ENCODE results near the gene ZNF620.
"Not testable (repeated sequence)": the region's sequence is repeated elsewhere in the genome, so short reads cannot be mapped to it uniquely, and the experiment has no call there.

Gene ZNF620

GRCh38 chr3:40505599-40506462, at the start of gene ZNF620:
Gene ZNF620, plus strand, starts transcription at chr3:40506039. Its CDS starts 314 bp downstream, at chr3:40506353.
- peak; percentile 81 for DNase-seq (ENCODE audit: low spot score)
- no peak for FAIRE-seq

DNA sequence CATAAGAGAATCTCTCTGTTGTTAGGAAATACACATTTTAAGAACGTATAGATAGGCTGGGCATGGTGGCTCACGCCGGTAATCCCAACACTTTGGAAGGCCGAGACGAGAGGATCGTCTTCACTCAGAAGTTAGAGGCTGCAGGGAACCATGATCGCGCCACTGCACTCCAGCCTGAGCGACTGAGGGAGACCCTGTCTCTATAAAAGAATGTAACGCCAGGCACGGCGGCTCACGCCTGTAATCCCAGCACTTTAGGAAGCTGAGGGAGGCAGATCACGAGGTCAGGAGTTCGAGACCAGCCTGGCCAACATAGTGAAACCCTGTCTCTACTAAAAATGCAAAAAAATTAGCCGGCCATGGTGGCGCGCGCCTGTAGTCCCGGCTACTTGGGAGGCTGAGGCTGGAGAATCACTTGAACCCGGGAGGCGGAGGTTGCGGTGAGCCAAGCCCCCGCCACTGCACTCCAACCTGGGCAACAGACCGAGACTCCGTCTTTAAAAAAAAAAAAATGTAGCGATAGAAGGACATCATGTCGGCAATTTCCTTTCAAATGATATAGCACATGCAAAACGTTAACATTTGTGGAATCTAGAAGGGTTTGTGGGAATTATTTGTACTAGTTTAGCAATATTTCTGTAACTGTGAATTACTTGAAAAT, 49.4 kb upstream of the ZNF620 start:
- DNase-seq (ENCODE audit: low spot score) (no peak), FAIRE-seq (no peak)

GRCh38 chr3:40456940-40457823, 48.7 kb upstream of the ZNF620 start, which contains the start of gene RPL14:
Gene RPL14, plus strand, starts transcription at chr3:40457339. Its CDS starts 133 bp downstream, at chr3:40457472.
- FAIRE-seq: peak; percentile 89
- peak; percentile 95 for DNase-seq (ENCODE audit: low spot score)

GRCh38 chr3:40458473-40458872, 47.4 kb upstream of the ZNF620 start:
- FAIRE-seq (no peak), DNase-seq (ENCODE audit: low spot score) (no peak)

GRCh38 chr3:40460481-40460880, 45.4 kb upstream of the ZNF620 start:
- FAIRE-seq: not testable (repeated sequence)

DNA sequence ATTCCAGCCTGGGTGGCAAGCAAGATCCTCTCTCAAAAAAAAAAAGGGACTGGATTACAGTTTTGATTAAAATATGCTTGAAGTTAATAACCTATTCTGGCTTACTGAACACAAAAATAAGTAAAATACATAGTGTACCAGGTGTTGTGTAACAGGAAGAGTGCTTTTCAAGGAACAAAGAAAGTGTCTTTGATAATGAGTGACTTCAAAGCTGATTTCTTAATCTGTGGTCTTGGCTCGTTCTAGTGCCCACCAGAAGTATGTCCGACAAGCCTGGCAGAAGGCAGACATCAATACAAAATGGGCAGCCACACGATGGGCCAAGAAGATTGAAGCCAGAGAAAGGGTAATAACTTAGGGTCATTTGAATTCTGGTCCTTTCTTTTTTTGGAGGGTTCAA, 44.7 kb upstream of the ZNF620 start:
- DNase-seq (ENCODE audit: low spot score): no peak
- FAIRE-seq: no peak

More at GRCh38 chr3:40460481-40460880, 45.4 kb upstream of the ZNF620 start:
- DNase-seq (ENCODE audit: low spot score): not testable (repeated sequence)

- DNase-seq (ENCODE audit: low spot score); FAIRE-seq: not testable (repeated sequence)
Measured at GRCh38 chr3:40462838-40463237, 43.0 kb upstream of the ZNF620 start.

DNA sequence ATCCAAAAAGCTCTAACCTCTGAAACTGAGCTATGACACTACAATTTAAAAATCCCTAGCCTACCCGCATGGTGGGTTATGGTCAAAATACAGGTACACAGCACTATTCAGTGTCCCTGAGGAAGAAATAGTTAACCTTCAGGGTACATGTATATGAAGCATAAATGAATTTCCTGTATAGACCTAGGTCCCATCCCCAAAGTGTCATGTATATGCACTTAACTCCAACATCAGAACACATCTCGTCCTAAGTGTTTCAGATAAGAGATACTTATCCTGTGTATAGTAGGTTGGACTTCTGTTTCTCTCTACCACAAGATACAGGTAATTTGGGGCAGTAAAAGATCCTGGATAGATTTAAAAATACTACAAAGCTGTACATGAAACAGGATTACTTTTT, 42.3 kb upstream of the ZNF620 start:
- DNase-seq (ENCODE audit: low spot score) (no peak), FAIRE-seq (no peak)

- no peak for FAIRE-seq
- no peak for DNase-seq (ENCODE audit: low spot score)
Measured at GRCh38 chr3:40464339-40465110, 41.3 kb upstream of the ZNF620 start.

- FAIRE-seq (no peak), DNase-seq (ENCODE audit: low spot score) (no peak)
Measured at GRCh38 chr3:40465111-40465407, 40.8 kb upstream of the ZNF620 start.

DNA sequence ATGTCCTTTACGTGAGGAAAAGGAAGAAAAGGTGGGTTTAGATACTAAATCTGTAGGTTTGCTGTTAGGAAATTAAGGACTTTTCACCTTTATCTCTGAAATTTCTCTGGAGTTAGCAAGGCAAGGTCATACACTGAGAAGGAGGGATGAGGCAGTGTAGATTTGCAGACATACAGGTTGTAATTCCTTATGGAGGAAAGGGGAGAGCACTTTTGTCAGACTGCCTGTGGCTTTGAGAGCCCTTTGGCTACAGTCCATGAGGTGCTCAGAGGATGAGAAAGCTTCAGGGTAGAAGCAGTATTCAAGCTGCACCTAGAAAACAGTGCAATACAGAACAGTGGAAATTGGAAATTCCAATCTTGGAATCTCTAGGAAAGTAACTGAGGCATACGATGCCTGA, 40.4 kb upstream of the ZNF620 start:
- FAIRE-seq (no peak), DNase-seq (ENCODE audit: low spot score) (no peak)

DNA sequence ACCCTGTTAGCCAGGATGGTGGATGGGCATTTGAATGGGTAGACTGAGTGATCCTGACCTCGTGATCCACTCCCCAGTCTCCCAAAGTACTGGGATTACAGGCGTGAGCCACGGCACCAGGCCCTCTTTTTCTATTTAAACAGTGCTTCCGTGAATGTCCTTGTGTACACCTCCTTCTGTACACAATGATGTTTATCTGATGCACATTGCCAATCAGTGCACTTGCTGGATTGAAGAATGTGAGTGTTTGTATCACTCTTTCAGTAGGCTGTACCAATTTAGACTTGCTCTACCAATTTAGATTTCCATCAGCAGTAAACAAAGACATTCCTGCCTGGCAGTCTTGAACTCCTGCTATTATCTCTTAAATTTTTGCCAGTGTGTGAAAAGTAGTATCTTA, 37.8 kb upstream of the ZNF620 start:
- no peak for FAIRE-seq

DNA sequence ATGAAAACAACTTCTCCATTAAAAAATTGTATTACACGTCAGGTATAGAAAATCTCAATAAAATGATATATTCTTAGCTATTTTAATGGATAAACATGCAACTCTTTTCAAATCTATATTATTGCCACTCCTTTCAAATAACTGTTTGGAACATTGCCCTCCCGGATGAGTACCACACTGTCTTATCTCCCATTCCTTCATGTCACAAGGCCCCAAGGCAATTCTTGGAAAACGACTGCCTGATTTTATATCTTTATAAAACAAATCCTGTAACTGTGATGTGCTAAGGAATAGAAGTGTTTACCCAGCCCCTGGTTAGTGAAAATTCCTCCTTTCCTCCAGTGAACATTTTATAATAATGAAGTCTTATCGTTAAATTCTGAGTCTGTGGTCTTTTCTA, 35.1 kb upstream of the ZNF620 start:
- DNase-seq (ENCODE audit: low spot score): no peak
- no peak for FAIRE-seq

More for the DNA sequence above, 37.8 kb upstream of the ZNF620 start:
- no peak for DNase-seq (ENCODE audit: low spot score)

- FAIRE-seq (no peak), DNase-seq (ENCODE audit: low spot score) (peak; percentile 80)
Measured at GRCh38 chr3:40476478-40477470, 29.1 kb upstream of the ZNF620 start, which contains the start of gene ZNF619. Gene ZNF619, plus strand, starts transcription at chr3:40477122. Its CDS starts 858 bp downstream, at chr3:40477980.

DNA sequence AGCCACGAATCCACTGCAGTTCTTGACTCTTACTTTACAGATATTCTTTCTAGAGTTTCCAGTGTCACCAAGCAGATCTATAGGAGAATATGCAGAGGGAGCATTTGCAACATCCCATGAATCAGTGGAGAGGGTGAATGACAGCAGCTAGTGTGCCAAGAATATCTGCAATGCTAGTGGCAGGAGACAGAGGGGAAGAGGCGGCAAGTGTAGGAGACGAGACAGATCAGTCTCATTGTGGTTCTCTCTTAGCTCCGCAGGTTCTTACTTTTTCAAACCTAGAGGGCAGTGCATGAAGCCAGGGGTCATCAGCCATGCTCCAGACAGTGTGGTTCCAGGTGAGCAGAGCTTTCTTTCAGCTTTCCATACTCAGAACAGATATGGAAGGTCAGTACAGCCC, 28.2 kb upstream of the ZNF620 start:
- DNase-seq (ENCODE audit: low spot score): peak; percentile 18
- FAIRE-seq: no peak

- FAIRE-seq (no peak), DNase-seq (ENCODE audit: low spot score) (no peak)
Measured at GRCh38 chr3:40487172-40487571, 18.7 kb upstream of the ZNF620 start.

- FAIRE-seq (no peak), DNase-seq (ENCODE audit: low spot score) (no peak)
Measured at GRCh38 chr3:40490916-40491315, 14.9 kb upstream of the ZNF620 start.

GRCh38 chr3:40494698-40495097, 11.1 kb upstream of the ZNF620 start:
- FAIRE-seq (no peak), DNase-seq (ENCODE audit: low spot score) (no peak)

GRCh38 chr3:40497288-40497687, 8.6 kb upstream of the ZNF620 start:
- no peak for FAIRE-seq
- DNase-seq (ENCODE audit: low spot score): no peak

GRCh38 chr3:40499952-40500351, 5.9 kb upstream of the ZNF620 start:
- FAIRE-seq: no peak
- DNase-seq (ENCODE audit: low spot score): no peak
